HEK293 (cell line): Measurements from ENCODE around the gene SMC4.
"Not testable (repeated sequence)": the region's sequence is repeated elsewhere in the genome, so short reads cannot be mapped to it uniquely, and the experiment has no call there.

Experiments used
- GLI4 ChIP-seq: fragments of 450-650 bp; formaldehyde crosslinking; IDR thresholded peaks from 2 replicates; pipeline ENCODE4 v1.5.1; 2016; ENCODE audit warnings: missing biosample characterization, missing genetic modification characterization
- TRIM28 ChIP-seq: IDR thresholded peaks from 2 replicates; pipeline ENCODE4 v1.6.1; 2011; ENCODE audit warnings: low read length, control low read depth, borderline replicate concordance
- ZBTB7A ChIP-seq: fragments of 450-650 bp; formaldehyde crosslinking; IDR thresholded peaks from 2 replicates; pipeline ENCODE4 v1.5.1; 2016; ENCODE audit warnings: low read depth, missing biosample characterization, missing genetic modification characterization
- ZNF10 ChIP-seq: fragments of 450-650 bp; formaldehyde crosslinking; IDR thresholded peaks from 2 replicates; pipeline ENCODE4 v1.5.1; 2017; ENCODE audit warnings: missing biosample characterization, missing genetic modification characterization
- ZNF211 ChIP-seq: fragments of 450-650 bp; formaldehyde crosslinking; IDR thresholded peaks from 2 replicates; pipeline ENCODE4 v1.5.1; 2016; ENCODE audit warnings: low read depth, missing biosample characterization, missing genetic modification characterization
- ZNF391 ChIP-seq: fragments of 450-650 bp; formaldehyde crosslinking; IDR thresholded peaks from 2 replicates; pipeline ENCODE4 v1.5.1; 2016; ENCODE audit warnings: low read depth, missing biosample characterization, missing genetic modification characterization, borderline replicate concordance
- ZNF48 ChIP-seq: fragments of 450-650 bp; formaldehyde crosslinking; IDR thresholded peaks from 2 replicates; pipeline ENCODE4 v1.5.1; 2016; ENCODE audit warnings: missing biosample characterization, missing genetic modification characterization
- ZNF558 ChIP-seq: fragments of 450-650 bp; formaldehyde crosslinking; IDR thresholded peaks from 2 replicates; pipeline ENCODE4 v1.5.1; 2016; ENCODE audit warnings: missing biosample characterization, missing genetic modification characterization
- TF ChIP-seq, protein P1 (sequence below): fragments of 450-650 bp; formaldehyde crosslinking; IDR thresholded peaks from 2 replicates; pipeline ENCODE4 v1.5.1; 2016; ENCODE audit warnings: missing biosample characterization, missing genetic modification characterization
- TF ChIP-seq, protein P2 (sequence below): fragments of 450-650 bp; formaldehyde crosslinking; IDR thresholded peaks from 2 replicates; pipeline ENCODE4 v1.5.1; 2016; ENCODE audit warnings: missing biosample characterization, missing genetic modification characterization, low read depth
- TF ChIP-seq, protein P3 (sequence below): fragments of 450-650 bp; IDR thresholded peaks from 2 replicates; pipeline ENCODE4 v1.5.1; 2018; ENCODE audit warnings: missing biosample characterization, missing genetic modification characterization
- TF ChIP-seq, protein P4 (sequence below): fragments of 450-650 bp; IDR thresholded peaks from 2 replicates; pipeline ENCODE4 v1.5.1; 2018; ENCODE audit warnings: missing biosample characterization, mild to moderate bottlenecking, missing genetic modification characterization
- TF ChIP-seq, protein P5 (sequence below): fragments of 450-650 bp; formaldehyde crosslinking; IDR thresholded peaks from 2 replicates; pipeline ENCODE4 v1.5.1; 2016; ENCODE audit warnings: missing biosample characterization, missing genetic modification characterization
- TF ChIP-seq, protein P6 (sequence below): fragments of 450-650 bp; formaldehyde crosslinking; IDR thresholded peaks from 2 replicates; pipeline ENCODE4 v1.5.1; 2017; ENCODE audit warnings: missing biosample characterization, mild to moderate bottlenecking, missing genetic modification characterization, moderate library complexity

DNA sequence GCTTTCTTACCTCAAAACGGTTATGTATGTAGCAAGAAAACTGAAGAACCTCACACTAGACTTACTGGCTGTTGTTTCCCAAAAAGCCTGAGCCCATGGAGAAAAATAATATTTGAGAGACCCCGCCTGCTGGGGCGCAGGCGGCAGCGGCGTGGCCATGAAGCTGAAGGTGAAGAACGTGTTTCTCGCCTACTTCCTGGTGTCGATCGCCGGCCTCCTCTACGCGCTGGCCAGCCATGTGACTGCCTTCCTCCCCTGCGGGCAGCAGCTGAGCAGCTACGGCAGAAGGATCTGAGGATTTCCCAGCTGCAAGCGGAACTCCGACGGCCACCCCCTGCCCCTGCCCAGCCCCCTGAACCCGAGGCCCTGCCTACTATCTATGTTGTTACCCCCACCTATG, 52.8 kb downstream of the SMC4 start:
- TF ChIP-seq ZNF211 (tag by site-specific recombination); ZNF48 (tag by site-specific recombination); ZNF391 (tag by site-specific recombination); TRIM28; ZBTB7A (tag by site-specific recombination); GLI4; ZNF10 (tag by site-specific recombination); ZNF558 (tag by site-specific recombination): not testable (repeated sequence)
- TF ChIP-seq, protein P1, sequence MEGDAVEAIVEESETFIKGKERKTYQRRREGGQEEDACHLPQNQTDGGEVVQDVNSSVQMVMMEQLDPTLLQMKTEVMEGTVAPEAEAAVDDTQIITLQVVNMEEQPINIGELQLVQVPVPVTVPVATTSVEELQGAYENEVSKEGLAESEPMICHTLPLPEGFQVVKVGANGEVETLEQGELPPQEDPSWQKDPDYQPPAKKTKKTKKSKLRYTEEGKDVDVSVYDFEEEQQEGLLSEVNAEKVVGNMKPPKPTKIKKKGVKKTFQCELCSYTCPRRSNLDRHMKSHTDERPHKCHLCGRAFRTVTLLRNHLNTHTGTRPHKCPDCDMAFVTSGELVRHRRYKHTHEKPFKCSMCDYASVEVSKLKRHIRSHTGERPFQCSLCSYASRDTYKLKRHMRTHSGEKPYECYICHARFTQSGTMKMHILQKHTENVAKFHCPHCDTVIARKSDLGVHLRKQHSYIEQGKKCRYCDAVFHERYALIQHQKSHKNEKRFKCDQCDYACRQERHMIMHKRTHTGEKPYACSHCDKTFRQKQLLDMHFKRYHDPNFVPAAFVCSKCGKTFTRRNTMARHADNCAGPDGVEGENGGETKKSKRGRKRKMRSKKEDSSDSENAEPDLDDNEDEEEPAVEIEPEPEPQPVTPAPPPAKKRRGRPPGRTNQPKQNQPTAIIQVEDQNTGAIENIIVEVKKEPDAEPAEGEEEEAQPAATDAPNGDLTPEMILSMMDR (tag by site-specific recombination) = not testable (repeated sequence)
- TF ChIP-seq, protein P2, sequence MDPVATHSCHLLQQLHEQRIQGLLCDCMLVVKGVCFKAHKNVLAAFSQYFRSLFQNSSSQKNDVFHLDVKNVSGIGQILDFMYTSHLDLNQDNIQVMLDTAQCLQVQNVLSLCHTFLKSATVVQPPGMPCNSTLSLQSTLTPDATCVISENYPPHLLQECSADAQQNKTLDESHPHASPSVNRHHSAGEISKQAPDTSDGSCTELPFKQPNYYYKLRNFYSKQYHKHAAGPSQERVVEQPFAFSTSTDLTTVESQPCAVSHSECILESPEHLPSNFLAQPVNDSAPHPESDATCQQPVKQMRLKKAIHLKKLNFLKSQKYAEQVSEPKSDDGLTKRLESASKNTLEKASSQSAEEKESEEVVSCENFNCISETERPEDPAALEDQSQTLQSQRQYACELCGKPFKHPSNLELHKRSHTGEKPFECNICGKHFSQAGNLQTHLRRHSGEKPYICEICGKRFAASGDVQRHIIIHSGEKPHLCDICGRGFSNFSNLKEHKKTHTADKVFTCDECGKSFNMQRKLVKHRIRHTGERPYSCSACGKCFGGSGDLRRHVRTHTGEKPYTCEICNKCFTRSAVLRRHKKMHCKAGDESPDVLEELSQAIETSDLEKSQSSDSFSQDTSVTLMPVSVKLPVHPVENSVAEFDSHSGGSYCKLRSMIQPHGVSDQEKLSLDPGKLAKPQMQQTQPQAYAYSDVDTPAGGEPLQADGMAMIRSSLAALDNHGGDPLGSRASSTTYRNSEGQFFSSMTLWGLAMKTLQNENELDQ (tag by site-specific recombination) = not testable (repeated sequence)
- TF ChIP-seq, protein P3, sequence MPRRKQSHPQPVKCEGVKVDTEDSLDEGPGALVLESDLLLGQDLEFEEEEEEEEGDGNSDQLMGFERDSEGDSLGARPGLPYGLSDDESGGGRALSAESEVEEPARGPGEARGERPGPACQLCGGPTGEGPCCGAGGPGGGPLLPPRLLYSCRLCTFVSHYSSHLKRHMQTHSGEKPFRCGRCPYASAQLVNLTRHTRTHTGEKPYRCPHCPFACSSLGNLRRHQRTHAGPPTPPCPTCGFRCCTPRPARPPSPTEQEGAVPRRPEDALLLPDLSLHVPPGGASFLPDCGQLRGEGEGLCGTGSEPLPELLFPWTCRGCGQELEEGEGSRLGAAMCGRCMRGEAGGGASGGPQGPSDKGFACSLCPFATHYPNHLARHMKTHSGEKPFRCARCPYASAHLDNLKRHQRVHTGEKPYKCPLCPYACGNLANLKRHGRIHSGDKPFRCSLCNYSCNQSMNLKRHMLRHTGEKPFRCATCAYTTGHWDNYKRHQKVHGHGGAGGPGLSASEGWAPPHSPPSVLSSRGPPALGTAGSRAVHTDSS = not testable (repeated sequence)
- TF ChIP-seq, protein P4, sequence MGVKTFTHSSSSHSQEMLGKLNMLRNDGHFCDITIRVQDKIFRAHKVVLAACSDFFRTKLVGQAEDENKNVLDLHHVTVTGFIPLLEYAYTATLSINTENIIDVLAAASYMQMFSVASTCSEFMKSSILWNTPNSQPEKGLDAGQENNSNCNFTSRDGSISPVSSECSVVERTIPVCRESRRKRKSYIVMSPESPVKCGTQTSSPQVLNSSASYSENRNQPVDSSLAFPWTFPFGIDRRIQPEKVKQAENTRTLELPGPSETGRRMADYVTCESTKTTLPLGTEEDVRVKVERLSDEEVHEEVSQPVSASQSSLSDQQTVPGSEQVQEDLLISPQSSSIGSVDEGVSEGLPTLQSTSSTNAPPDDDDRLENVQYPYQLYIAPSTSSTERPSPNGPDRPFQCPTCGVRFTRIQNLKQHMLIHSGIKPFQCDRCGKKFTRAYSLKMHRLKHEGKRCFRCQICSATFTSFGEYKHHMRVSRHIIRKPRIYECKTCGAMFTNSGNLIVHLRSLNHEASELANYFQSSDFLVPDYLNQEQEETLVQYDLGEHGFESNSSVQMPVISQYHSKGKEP (tag by site-specific recombination) = not testable (repeated sequence)
- TF ChIP-seq, protein P5, sequence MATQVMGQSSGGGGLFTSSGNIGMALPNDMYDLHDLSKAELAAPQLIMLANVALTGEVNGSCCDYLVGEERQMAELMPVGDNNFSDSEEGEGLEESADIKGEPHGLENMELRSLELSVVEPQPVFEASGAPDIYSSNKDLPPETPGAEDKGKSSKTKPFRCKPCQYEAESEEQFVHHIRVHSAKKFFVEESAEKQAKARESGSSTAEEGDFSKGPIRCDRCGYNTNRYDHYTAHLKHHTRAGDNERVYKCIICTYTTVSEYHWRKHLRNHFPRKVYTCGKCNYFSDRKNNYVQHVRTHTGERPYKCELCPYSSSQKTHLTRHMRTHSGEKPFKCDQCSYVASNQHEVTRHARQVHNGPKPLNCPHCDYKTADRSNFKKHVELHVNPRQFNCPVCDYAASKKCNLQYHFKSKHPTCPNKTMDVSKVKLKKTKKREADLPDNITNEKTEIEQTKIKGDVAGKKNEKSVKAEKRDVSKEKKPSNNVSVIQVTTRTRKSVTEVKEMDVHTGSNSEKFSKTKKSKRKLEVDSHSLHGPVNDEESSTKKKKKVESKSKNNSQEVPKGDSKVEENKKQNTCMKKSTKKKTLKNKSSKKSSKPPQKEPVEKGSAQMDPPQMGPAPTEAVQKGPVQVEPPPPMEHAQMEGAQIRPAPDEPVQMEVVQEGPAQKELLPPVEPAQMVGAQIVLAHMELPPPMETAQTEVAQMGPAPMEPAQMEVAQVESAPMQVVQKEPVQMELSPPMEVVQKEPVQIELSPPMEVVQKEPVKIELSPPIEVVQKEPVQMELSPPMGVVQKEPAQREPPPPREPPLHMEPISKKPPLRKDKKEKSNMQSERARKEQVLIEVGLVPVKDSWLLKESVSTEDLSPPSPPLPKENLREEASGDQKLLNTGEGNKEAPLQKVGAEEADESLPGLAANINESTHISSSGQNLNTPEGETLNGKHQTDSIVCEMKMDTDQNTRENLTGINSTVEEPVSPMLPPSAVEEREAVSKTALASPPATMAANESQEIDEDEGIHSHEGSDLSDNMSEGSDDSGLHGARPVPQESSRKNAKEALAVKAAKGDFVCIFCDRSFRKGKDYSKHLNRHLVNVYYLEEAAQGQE (tag by site-specific recombination) = not testable (repeated sequence)
- TF ChIP-seq, protein P6, sequence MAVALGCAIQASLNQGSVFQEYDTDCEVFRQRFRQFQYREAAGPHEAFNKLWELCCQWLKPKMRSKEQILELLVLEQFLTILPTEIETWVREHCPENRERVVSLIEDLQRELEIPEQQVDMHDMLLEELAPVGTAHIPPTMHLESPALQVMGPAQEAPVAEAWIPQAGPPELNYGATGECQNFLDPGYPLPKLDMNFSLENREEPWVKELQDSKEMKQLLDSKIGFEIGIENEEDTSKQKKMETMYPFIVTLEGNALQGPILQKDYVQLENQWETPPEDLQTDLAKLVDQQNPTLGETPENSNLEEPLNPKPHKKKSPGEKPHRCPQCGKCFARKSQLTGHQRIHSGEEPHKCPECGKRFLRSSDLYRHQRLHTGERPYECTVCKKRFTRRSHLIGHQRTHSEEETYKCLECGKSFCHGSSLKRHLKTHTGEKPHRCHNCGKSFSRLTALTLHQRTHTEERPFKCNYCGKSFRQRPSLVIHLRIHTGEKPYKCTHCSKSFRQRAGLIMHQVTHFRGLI (tag by site-specific recombination) = not testable (repeated sequence)
